H9 (cell line): ENCODE results near the gene CHCHD4. TPM values are rescaled to one million over a fixed set of nuclear protein-coding genes. Genes with fewer than 3 reads are reported as not detected.
A peak's percentile ranks its signal among the peaks of the same experiment; 100 is the strongest.

ENCODE experiments used
- DNase-seq: peaks from one replicate; pipeline ENCODE4 v3.0.0-alpha.2; 2017
- H2AFZ ChIP-seq: one replicate; pipeline ENCODE4 v1.6.1; 2013; ENCODE audit warnings: mild to moderate bottlenecking, low read length, control low read depth, moderate library complexity
- H2AK5ac ChIP-seq: 2 replicates; pipeline ENCODE4 v1.6.1; 2013; ENCODE audit warnings: low read length, control low read depth, mixed read lengths; ENCODE audit not compliant: insufficient read length
- H2BK120ac ChIP-seq: one replicate; pipeline ENCODE4 v1.6.1; 2013; ENCODE audit warnings: low read depth, mild to moderate bottlenecking, low read length, control low read depth, inconsistent platforms; ENCODE audit not compliant: poor library complexity, severe bottlenecking
- H2BK12ac ChIP-seq: 2 replicates; pipeline ENCODE4 v1.6.1; 2013; ENCODE audit warnings: low read length, control low read depth, mixed read lengths, low read depth; ENCODE audit not compliant: insufficient read length
- H2BK15ac ChIP-seq: 2 replicates; pipeline ENCODE4 v1.6.1; 2013; ENCODE audit warnings: low read depth, low read length, control low read depth
- H2BK20ac ChIP-seq: one replicate; pipeline ENCODE4 v1.6.1; 2013; ENCODE audit warnings: low read depth, mild to moderate bottlenecking, low read length, control low read depth, inconsistent platforms; ENCODE audit not compliant: poor library complexity, severe bottlenecking
- H2BK5ac ChIP-seq: 2 replicates; pipeline ENCODE4 v1.6.1; 2013; ENCODE audit warnings: low read length, control low read depth, mixed read lengths; ENCODE audit not compliant: insufficient read length
- H3K14ac ChIP-seq: 2 replicates; pipeline ENCODE4 v1.6.1; 2013; ENCODE audit warnings: low read length, control low read depth; ENCODE audit not compliant: insufficient read depth
- H3K18ac ChIP-seq: 2 replicates; pipeline ENCODE4 v1.6.1; 2013; ENCODE audit warnings: low read depth, mild to moderate bottlenecking, mixed read lengths, low read length, control low read depth; ENCODE audit not compliant: insufficient read length
- H3K23ac ChIP-seq: 2 replicates; pipeline ENCODE4 v1.6.1; 2013; ENCODE audit warnings: low read length, control low read depth, mixed read lengths, low read depth; ENCODE audit not compliant: insufficient read length
- H3K23me2 ChIP-seq: 2 replicates; pipeline ENCODE4 v1.6.1; 2013; ENCODE audit warnings: low read depth, mild to moderate bottlenecking, mixed read lengths, low read length, control low read depth; ENCODE audit not compliant: insufficient read length, poor library complexity, severe bottlenecking
- H3K27ac ChIP-seq: 2 replicates; pipeline ENCODE4 v1.5.1; 2013; ENCODE audit warnings: low read length, control low read depth, mixed read lengths, low read depth; ENCODE audit not compliant: insufficient read length
- H3K27me3 ChIP-seq: 2 replicates; pipeline ENCODE4 v1.6.1; 2013; ENCODE audit warnings: low read length, control low read depth, inconsistent platforms; ENCODE audit not compliant: insufficient read depth
- H3K4ac ChIP-seq: 2 replicates; pipeline ENCODE4 v1.6.1; 2013; ENCODE audit warnings: low read depth, mild to moderate bottlenecking, control low read depth, inconsistent platforms, low read length, moderate library complexity
- H3K4me1 ChIP-seq: 2 replicates; pipeline ENCODE4 v1.6.1; 2013; ENCODE audit warnings: low read length, control low read depth, inconsistent platforms; ENCODE audit not compliant: insufficient read depth
- H3K4me2 ChIP-seq: 2 replicates; pipeline ENCODE4 v1.6.1; 2013; ENCODE audit warnings: low read length, control low read depth, mixed read lengths; ENCODE audit not compliant: insufficient read length, insufficient read depth
- H3K56ac ChIP-seq: 2 replicates; pipeline ENCODE4 v1.6.1; 2013; ENCODE audit warnings: low read depth, mild to moderate bottlenecking, mixed read lengths, low read length, control low read depth; ENCODE audit not compliant: insufficient read length
- H3K79me1 ChIP-seq: 2 replicates; pipeline ENCODE4 v1.6.1; 2013; ENCODE audit warnings: low read depth, mild to moderate bottlenecking, moderate library complexity, low read length, control low read depth, inconsistent platforms; ENCODE audit not compliant: insufficient read depth, poor library complexity, severe bottlenecking
- H3K79me2 ChIP-seq: 2 replicates; pipeline ENCODE4 v1.6.1; 2013; ENCODE audit warnings: low read length, control low read depth, inconsistent platforms; ENCODE audit not compliant: insufficient read depth
- H3K9ac ChIP-seq: 2 replicates; pipeline ENCODE4 v1.6.1; 2013; ENCODE audit warnings: low read length, control low read depth, mixed read lengths; ENCODE audit not compliant: insufficient read length; ENCODE audit errors: extremely low read depth
- H3K9me3 ChIP-seq: one replicate; pipeline ENCODE4 v1.6.1; 2013; ENCODE audit warnings: low read depth, low read length, inconsistent platforms; ENCODE audit not compliant: control insufficient read depth
- H3T11ph ChIP-seq: one replicate; pipeline ENCODE4 v1.6.1; 2013; ENCODE audit warnings: mild to moderate bottlenecking, low read length, control low read depth, inconsistent platforms
- H4K20me1 ChIP-seq: one replicate; pipeline ENCODE4 v1.6.1; 2013; ENCODE audit not compliant: control insufficient read depth, insufficient read length, insufficient read depth
- H4K5ac ChIP-seq: 2 replicates; pipeline ENCODE4 v1.6.1; 2013; ENCODE audit warnings: low read depth, mild to moderate bottlenecking, mixed read lengths, low read length, control low read depth; ENCODE audit not compliant: insufficient read length
- H4K8ac ChIP-seq: replicated peaks from 2 replicates; pipeline ENCODE4 v1.6.1; 2013; ENCODE audit warnings: low read length, control low read depth, mixed read lengths, low read depth; ENCODE audit not compliant: insufficient read length
- H4K91ac ChIP-seq: 2 replicates; pipeline ENCODE4 v1.6.1; 2013; ENCODE audit warnings: low read depth, mild to moderate bottlenecking, moderate library complexity, mixed read lengths, low read length, control low read depth; ENCODE audit not compliant: insufficient read length
- H3K27ac Mint-ChIP-seq, 3 experiments: 2 replicates in 2 of 3; 3 replicates in 1 of 3; pipeline ENCODE4 v1.8.0; 2020 to 2021; ENCODE audit warnings: mixed read lengths in 3 of 3, mild to moderate bottlenecking in 1 of 3, moderate library complexity in 1 of 3
- H3K27me3 Mint-ChIP-seq: 2 replicates; pipeline ENCODE4 v1.8.0; 2021; ENCODE audit warnings: low read depth, mild to moderate bottlenecking, moderate library complexity, mixed read lengths
- H3K36me3 Mint-ChIP-seq, 3 experiments: 2 replicates in 2 of 3; 3 replicates in 1 of 3; pipeline ENCODE4 v1.8.0; 2020 to 2021; ENCODE audit warnings: low read depth in 3 of 3, mixed read lengths in 3 of 3; ENCODE audit not compliant: insufficient read depth in 1 of 3
- H3K4me1 Mint-ChIP-seq, 2 experiments: 2 replicates each; pipeline ENCODE4 v1.8.0; 2020; ENCODE audit warnings: mixed read lengths in 2 of 2
- H3K4me3 Mint-ChIP-seq, 2 experiments: 2 replicates in 1 of 2; 3 replicates in 1 of 2; pipeline ENCODE4 v1.8.0; 2020 to 2021; ENCODE audit warnings: mild to moderate bottlenecking in 2 of 2, mixed read lengths in 2 of 2, moderate library complexity in 1 of 2
- H3K9me3 Mint-ChIP-seq, 2 experiments: 2 replicates in 1 of 2; 3 replicates in 1 of 2; pipeline ENCODE4 v1.8.0; 2020; ENCODE audit warnings: mild to moderate bottlenecking in 2 of 2, mixed read lengths in 2 of 2, moderate library complexity in 1 of 2
- WGBS: extraction: QIAGEN DNeasy Blood & Tissue Kit; methylation state at CpG from one replicate; pipeline ENCODE4 v1.1.7; 2013; ENCODE audit warnings: missing lambda C conversion rate, low lambda C conversion rate, mixed read lengths; ENCODE audit not compliant: insufficient read length; ENCODE audit errors: extremely low coverage; 5-methylcytosine and 5-hydroxymethylcytosine counted together
- total RNA-seq: library from RNA; stranded (reverse); gene quantifications from 2 replicates; pipeline ENCODE4 v1.2.1, GENCODE V29; 2021
- TF ChIP-seq, protein P1 (sequence below): fragments of 200-600 bp; sonication (generic); conservative IDR thresholded peaks from 3 replicates; pipeline ENCODE4 v1.8.0; 2021; ENCODE audit warnings: antibody characterized with exemption, mild to moderate bottlenecking

Gene CHCHD4
- total RNA-seq, 1 experiment from 2014 or later = 13.7 TPM

DNA sequence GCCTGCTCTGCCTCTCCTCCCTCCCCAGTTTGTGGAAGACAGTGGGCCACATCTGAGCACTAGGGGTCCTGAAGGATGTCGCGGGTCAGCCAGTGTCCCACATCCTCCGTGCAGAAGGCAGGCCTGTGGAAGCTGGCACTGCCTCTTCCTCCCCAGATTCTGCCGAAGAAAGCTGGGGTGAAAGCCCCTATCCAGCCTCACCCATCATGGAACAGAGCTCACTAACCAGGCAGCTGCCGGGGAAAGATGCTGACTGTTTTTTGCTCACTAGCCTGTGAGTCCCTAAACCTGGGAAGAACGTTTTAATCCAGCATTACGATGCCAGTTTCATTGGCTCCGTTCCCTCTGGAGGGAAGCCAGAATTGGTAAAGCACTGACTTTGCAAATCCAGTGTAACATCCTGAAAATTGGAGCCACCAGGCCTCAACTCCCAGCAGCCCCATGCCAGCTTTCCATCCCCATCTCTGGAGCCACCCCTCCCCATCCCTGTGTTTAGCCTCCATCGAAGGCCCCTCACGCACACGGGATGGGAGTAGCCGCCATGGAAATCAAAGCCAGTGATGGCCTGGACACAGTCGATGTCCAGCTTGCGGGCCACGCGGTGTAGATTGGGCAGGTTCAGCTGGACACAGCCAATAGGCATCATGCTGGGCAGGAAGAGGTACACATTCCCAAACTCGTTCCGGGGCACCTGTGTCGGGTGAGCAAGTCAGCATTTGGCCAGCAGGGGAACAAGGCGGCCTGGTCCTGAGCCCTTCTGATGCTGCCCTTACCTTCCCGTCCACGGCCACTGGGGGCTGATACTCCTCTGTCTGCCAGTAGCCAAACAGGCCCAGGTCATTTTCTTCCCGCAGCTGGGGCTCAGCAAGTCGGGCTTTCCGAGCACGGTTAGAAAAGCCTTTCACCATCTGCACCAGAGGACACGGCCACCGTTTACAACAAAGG lies 23.6 kb upstream of the CHCHD4 start:
- no peak overlapping the region for H3K23ac ChIP-seq
- TF ChIP-seq, protein P1, sequence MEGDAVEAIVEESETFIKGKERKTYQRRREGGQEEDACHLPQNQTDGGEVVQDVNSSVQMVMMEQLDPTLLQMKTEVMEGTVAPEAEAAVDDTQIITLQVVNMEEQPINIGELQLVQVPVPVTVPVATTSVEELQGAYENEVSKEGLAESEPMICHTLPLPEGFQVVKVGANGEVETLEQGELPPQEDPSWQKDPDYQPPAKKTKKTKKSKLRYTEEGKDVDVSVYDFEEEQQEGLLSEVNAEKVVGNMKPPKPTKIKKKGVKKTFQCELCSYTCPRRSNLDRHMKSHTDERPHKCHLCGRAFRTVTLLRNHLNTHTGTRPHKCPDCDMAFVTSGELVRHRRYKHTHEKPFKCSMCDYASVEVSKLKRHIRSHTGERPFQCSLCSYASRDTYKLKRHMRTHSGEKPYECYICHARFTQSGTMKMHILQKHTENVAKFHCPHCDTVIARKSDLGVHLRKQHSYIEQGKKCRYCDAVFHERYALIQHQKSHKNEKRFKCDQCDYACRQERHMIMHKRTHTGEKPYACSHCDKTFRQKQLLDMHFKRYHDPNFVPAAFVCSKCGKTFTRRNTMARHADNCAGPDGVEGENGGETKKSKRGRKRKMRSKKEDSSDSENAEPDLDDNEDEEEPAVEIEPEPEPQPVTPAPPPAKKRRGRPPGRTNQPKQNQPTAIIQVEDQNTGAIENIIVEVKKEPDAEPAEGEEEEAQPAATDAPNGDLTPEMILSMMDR = peak; percentile 68
- H3K23me2 ChIP-seq = peaks cover 2% of the 10 kb centered on the region
- no peak overlapping the region for H2BK15ac ChIP-seq
- H2AK5ac ChIP-seq = no peak overlapping the region
- H3K27me3 ChIP-seq = no peaks in the 10 kb centered on the region
- H3K79me2 ChIP-seq = no peaks in the 10 kb centered on the region
- no peaks in the 10 kb centered on the region for H3K79me1 ChIP-seq
- H3K9me3 Mint-ChIP-seq = no peaks in the 10 kb centered on the region; a peak in 1 of 5 replicates
- no peak overlapping the region for H4K8ac ChIP-seq
- H3K56ac ChIP-seq = no peak overlapping the region
- H3T11ph ChIP-seq = no peak overlapping the region
- H3K4me3 Mint-ChIP-seq = peak overlapping the region in 1 of 2 experiments; percentile 16; a peak in 1 of 5 replicates
- peaks cover 6% of the 10 kb centered on the region; the same call in 1 of the 2 replicates for H3K4me1 ChIP-seq
- no peaks in the 10 kb centered on the region for H4K20me1 ChIP-seq
- no peak overlapping the region for H2BK120ac ChIP-seq
- peak overlapping the region; percentile 38 for H3K18ac ChIP-seq
- H3K36me3 Mint-ChIP-seq = peaks cover 10 to 56% (median 38%) of the 10 kb centered on the region in 3 experiments
- peak overlapping the region; percentile 47 for H3K27ac ChIP-seq
- H3K4me2 ChIP-seq = no peak overlapping the region
- no peak overlapping the region for H4K5ac ChIP-seq
- no CpG with 5 or more reads among the region's 28 CpGs for WGBS
- peaks cover 10 to 24% of the 10 kb centered on the region in 2 experiments for H3K4me1 Mint-ChIP-seq
- no peak overlapping the region for H3K9ac ChIP-seq
- peak; percentile 89 for DNase-seq
- H4K91ac ChIP-seq = no peak overlapping the region
- no peaks in the 10 kb centered on the region for H3K9me3 ChIP-seq
- H3K4ac ChIP-seq = no peak overlapping the region
- H2AFZ ChIP-seq = no peak overlapping the region
- peak overlapping the region in 2 of 3 experiments; percentile 80 to 85; a peak in 4 of 7 replicates for H3K27ac Mint-ChIP-seq
- peak overlapping the region; percentile 20; the same call in 1 of the 2 replicates for H3K14ac ChIP-seq
- no peak overlapping the region for H2BK20ac ChIP-seq
- no peaks in the 10 kb centered on the region for H3K27me3 Mint-ChIP-seq
- no peak overlapping the region for H2BK12ac ChIP-seq
- H2BK5ac ChIP-seq = no peak overlapping the region
